Activated CD8-positive, alpha-beta memory T cell treated with anti-CD3 and anti-CD28 coated beads, Interleukin-2, amount 50 U/mL, for 24 hours (primary cell): Measurements from ENCODE around the gene ADAMTS7.
"Not testable (repeated sequence)": the region's sequence is repeated elsewhere in the genome, so short reads cannot be mapped to it uniquely, and the experiment has no call there.

Source experiments
- DNase-seq: peaks from one replicate; pipeline ENCODE4 v3.0.0-alpha.2; 2020; ENCODE audit errors: extremely low read depth

The ADAMTS7 gene

GRCh38 chr15:78753359-78753659 is 58.0 kb downstream of the ADAMTS7 start:
- not testable (repeated sequence) for DNase-seq

- no peak for DNase-seq
These were observed 58.5 kb downstream of the ADAMTS7 start for GRCh38 chr15:78752492-78753358.

GRCh38 chr15:78751602-78751979 is 59.7 kb downstream of the ADAMTS7 start:
- no peak for DNase-seq

- DNase-seq, result peak; percentile 59
These were observed 60.2 kb downstream of the ADAMTS7 start for GRCh38 chr15:78750974-78751601.

- no peak for DNase-seq
These were observed 60.7 kb downstream of the ADAMTS7 start for GRCh38 chr15:78750566-78750965.

GRCh38 chr15:78749831-78750230 is 61.4 kb downstream of the ADAMTS7 start:
- no peak for DNase-seq

GRCh38 chr15:78747877-78748276 is 63.4 kb downstream of the ADAMTS7 start:
- not testable (repeated sequence) for DNase-seq

GRCh38 chr15:78741674-78742073 is 69.6 kb downstream of the ADAMTS7 start:
- not testable (repeated sequence) for DNase-seq

- no peak for DNase-seq
These were observed 70.4 kb downstream of the ADAMTS7 start for GRCh38 chr15:78740904-78741274.

- DNase-seq, result no peak
These were observed 71.0 kb downstream of the ADAMTS7 start for GRCh38 chr15:78739996-78740903.

GRCh38 chr15:78739206-78739605 is 72.1 kb downstream of the ADAMTS7 start:
- no peak for DNase-seq

GRCh38 chr15:78737931-78738558 is 73.2 kb downstream of the ADAMTS7 start:
- DNase-seq, result not testable (repeated sequence)

- DNase-seq, result no peak
These were observed 74.0 kb downstream of the ADAMTS7 start for GRCh38 chr15:78737187-78737820.

- not testable (repeated sequence) for DNase-seq
These were observed 75.0 kb downstream of the ADAMTS7 start for GRCh38 chr15:78736286-78736685.

GRCh38 chr15:78734451-78735064 is 76.7 kb downstream of the ADAMTS7 start:
- no peak for DNase-seq

- DNase-seq, result no peak
These were observed 78.6 kb downstream of the ADAMTS7 start for GRCh38 chr15:78732634-78733033.

- no peak for DNase-seq
These were observed 80.3 kb downstream of the ADAMTS7 start for GRCh38 chr15:78730955-78731354.

GRCh38 chr15:78728427-78728826 is 82.8 kb downstream of the ADAMTS7 start:
- DNase-seq, result not testable (repeated sequence)

GRCh38 chr15:78727561-78727960 is 83.7 kb downstream of the ADAMTS7 start:
- no peak for DNase-seq

GRCh38 chr15:78726870-78727551 is 84.3 kb downstream of the ADAMTS7 start:
- DNase-seq, result no peak
